Activated T-cell treated with anti-CD3 and anti-CD28 coated beads for 1 hour (primary cell): ENCODE results near the gene MRTFA.
"Not testable (repeated sequence)": the region's sequence is repeated elsewhere in the genome, so short reads cannot be mapped to it uniquely, and the experiment has no call there.

Source experiments
- DNase-seq: peaks from one replicate; pipeline ENCODE4 v3.0.0-alpha.2; 2020; ENCODE audit warnings: low read depth

The MRTFA gene

GRCh38 chr22:40394607-40395006, 241.9 kb downstream of the MRTFA start:
- no peak for DNase-seq

DNA sequence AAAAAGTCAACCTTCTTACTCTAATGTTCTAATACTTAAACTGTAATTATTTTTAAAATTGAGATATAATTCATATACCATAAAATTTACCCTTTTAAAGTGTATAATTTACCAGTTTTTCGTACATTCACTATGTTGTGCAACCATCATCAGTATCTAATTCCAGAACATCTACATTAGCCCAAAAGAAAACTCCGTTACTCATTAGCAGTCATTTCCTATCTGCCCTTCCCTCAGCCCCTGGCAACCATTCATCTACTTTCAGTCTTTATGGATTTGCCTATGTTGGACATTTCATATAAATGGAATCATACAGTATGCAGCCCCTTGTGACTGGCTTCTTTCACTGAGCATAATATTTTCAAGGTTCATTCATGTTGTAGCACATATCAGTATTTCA, 243.9 kb downstream of the MRTFA start:
- DNase-seq = no peak

- no peak for DNase-seq
Measured at GRCh38 chr22:40391417-40391816, 245.1 kb downstream of the MRTFA start.

GRCh38 chr22:40388231-40388630, 248.3 kb downstream of the MRTFA start:
- no peak for DNase-seq

DNA sequence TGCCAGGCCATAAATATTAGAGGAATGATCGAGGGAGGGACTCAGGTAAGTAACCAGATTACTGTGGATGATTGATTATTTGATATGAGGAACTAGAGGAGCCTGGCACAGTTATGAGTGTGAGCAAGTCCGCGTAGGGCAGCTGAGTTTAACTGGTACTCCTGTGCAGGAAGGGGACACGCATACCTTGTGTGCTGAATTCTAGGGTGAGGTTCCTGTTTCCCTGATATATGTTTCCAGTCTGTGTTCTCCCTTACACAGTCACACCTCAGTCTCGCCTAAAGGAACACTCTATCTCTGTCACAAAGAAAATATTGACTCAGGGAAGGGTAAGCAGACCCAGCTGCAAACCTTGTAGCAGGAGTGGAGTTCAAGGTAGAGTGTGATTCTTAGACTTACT, 248.8 kb downstream of the MRTFA start:
- DNase-seq = no peak

DNA sequence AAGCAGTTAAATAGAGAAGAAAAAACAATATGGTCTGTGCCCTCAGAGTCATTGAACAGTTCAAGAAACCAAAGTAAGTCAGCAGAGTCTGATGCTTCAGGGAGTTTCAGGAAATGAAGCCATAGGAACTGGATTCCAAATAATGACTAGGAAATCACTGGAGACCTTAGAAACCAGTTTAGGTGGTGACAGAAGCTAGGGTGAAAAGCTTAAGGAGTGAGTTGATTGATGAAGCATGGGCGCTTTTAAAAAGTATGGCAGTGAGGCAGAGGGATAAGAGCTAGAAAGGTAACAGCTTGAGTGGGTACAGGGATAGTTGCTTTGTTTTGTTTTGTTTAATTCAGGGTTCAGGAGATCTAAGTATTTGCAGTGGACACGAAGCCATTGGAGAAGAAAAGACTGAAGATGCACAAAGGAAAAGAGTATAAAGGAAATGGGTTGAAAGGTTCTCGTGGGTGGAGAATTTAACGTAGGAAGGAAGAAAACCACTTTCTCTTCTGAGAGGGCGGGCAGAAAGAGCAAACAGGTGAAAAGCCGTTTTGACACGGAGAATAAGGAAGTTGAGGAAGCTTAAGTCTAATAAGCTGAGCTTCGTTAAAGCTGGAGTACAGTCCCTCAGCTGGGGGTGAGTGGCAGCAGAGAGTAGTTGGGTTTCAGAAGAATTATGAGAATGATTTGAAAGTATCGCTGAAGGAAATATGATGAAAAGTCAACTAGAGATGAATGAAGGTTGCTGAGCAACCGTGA, 251.3 kb downstream of the MRTFA start:
- no peak for DNase-seq

GRCh38 chr22:40383905-40384304, 252.6 kb downstream of the MRTFA start:
- no peak for DNase-seq

- no peak for DNase-seq
Measured at GRCh38 chr22:40381461-40381860, 255.1 kb downstream of the MRTFA start.

- not testable (repeated sequence) for DNase-seq
Measured at GRCh38 chr22:40378448-40378847, 258.1 kb downstream of the MRTFA start.

DNA sequence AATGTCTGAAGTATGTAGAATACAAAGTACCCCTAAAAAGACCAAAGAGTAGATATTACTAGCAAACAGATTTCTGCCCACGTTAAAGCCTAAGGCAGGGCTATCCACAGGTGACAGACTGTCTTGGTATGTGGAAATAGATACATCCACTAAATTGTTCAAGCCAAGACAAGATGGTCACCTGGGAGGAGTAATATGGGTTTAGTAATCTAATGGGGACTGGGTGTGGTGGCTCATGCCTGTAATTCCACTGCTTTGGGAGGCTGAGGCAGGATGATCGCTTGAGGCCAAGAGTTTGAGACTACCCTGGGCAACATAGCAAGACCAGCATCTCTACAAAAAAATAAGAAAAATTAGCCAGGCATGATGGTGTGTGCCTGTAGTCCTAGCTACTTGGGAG, 258.6 kb downstream of the MRTFA start:
- no peak for DNase-seq

DNA sequence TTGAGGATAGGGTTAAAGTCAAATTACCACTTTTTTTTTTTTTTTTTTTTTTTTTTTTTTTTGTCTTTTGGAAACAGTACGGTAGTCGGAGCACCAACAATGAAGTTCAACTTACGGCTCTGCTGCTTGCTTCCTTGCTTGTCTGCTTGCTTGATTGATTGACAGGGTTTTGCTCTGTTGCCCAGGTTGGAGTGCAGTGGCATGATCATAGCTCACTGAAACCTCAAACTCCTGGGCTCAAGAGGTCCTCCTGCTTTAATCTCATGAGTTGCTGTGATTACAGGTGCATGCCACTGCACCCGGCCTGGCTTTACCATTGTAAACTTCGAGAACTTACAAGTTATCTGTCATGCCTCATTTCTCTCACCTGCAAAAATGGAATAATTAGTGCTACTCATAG, 260.4 kb downstream of the MRTFA start:
- no peak for DNase-seq

- DNase-seq = no peak
Measured at GRCh38 chr22:40374567-40374966, 262.0 kb downstream of the MRTFA start.

GRCh38 chr22:40368836-40369235, 267.7 kb downstream of the MRTFA start:
- no peak for DNase-seq

GRCh38 chr22:40368016-40368415, 268.5 kb downstream of the MRTFA start:
- no peak for DNase-seq

GRCh38 chr22:40367342-40367741, 269.2 kb downstream of the MRTFA start:
- DNase-seq = no peak

DNA sequence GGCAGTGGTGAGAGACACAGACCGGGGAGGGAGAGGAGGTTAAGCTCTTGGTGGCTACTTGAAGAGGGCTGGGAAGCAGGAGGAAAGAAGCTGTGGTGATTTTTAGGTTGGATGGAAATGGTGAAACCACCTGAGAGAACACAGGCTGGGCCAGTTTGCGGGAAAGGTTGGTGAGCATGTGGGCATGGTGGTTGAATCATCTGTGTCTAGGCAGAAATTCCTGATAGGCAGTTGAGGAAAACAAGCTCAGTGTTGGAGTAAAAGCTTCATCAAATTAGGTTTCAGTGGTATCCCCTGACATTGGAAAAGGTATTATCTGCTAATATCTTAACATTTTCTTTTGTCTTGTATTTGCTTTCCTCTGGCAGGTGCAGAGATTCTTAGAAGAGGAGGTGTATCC, 270.5 kb downstream of the MRTFA start:
- no peak for DNase-seq

DNA sequence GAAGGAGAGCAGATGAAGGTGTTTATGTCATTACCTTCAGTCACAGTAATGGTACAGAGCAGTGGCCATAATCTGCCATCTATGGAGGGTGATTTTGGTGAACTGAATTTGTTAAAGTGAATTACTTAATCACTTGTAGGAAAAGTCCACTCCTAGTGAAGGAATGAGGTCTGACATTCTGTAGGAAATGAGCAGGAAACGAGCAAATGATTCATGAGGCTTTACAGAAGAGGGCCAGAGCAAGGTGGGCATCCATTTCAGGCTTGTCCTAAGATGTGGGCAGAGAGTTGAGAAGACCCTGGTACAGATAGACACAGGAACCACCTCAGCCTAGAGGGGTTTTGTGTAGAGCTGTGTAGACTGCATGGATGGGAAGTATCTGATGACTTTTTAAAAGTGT, 272.1 kb downstream of the MRTFA start:
- no peak for DNase-seq

DNA sequence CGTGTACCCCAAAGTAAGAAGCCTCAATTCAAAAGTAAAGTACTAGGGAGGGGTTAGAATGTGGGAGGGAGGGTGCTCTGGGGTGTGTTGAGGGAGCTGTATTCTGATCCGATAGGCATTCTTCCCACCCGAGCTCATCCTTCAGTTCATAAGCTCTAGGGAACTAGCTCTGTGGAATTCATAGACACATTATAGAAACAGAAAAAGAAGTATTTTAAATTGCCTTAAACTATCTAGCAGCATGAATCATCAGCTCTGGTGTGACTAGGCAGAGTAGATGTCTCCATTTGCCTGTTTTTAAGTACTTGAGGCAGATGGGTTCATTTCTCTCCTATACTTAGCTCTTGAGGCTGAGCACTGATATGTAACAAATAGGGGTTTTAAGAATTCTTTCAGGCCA, 273.5 kb downstream of the MRTFA start:
- no peak for DNase-seq

GRCh38 chr22:40361100-40361499, 275.4 kb downstream of the MRTFA start:
- DNase-seq = no peak
